SH-SY5Y (cell line): ENCODE data around the gene ADGRG1.

Experiments
- GATA2 ChIP-seq: IDR thresholded peaks from 2 replicates; pipeline ENCODE4 v1.6.1; 2011; ENCODE audit warnings: mild to moderate bottlenecking, low read depth, low read length
- GATA3 ChIP-seq: IDR thresholded peaks from 2 replicates; pipeline ENCODE4 v1.6.1; 2011; ENCODE audit warnings: low read depth, mild to moderate bottlenecking, low read length, moderate library complexity

DNA sequence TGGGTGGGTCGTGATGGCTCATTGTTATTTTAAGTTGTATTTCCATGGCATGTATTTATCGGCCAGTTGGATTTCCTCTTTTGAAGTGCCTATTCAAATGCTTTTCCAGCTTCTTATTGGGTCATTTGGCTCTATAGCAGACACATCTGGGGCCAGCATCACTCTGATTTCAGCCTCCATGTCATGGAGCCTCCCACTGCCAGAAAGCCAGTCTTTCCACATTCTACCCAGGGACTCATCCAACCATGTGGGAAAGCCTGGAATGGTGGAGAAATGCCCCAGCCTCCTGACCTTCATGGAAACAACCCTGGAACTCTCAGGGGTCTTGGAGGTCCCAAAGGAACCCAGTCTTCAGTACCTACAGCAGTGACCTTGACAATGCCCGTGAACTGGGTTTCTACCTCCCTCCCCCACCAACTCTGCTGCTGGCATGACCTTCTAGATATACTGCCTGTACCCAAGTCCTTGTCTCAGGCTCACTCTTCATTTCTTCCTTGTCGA, 33.8 kb upstream of the ADGRG1 start:
- TF ChIP-seq GATA3 (no peak), GATA2 (no peak)
